IPS-NIHi7 (cell line): ENCODE measurements around the gene JAZF1.

ENCODE experiments used
- DNase-seq: peaks from one replicate; pipeline ENCODE4 v3.0.0; 2012; ENCODE audit warnings: mixed read lengths; ENCODE audit errors: extremely low spot score

The JAZF1 gene

GRCh38 chr7:27967639-27968038, 213.0 kb downstream of the JAZF1 start:
- no peak for DNase-seq

GRCh38 chr7:27966219-27966780, 214.3 kb downstream of the JAZF1 start:
- DNase-seq, result no peak

- no peak for DNase-seq
Measured at GRCh38 chr7:27965650-27966049, 214.9 kb downstream of the JAZF1 start.

- no peak for DNase-seq
Measured at GRCh38 chr7:27964820-27965219, 215.8 kb downstream of the JAZF1 start.

- DNase-seq, result no peak
Measured at GRCh38 chr7:27963056-27963455, 217.5 kb downstream of the JAZF1 start.

- no peak for DNase-seq
Measured at GRCh38 chr7:27962273-27962672, 218.3 kb downstream of the JAZF1 start.

- no peak for DNase-seq
Measured at GRCh38 chr7:27961255-27961654, 219.3 kb downstream of the JAZF1 start.

- no peak for DNase-seq
Measured at GRCh38 chr7:27960415-27960814, 220.2 kb downstream of the JAZF1 start.

- no peak for DNase-seq
Measured at GRCh38 chr7:27958933-27959548, 221.6 kb downstream of the JAZF1 start.

- DNase-seq, result no peak
Measured at GRCh38 chr7:27955596-27955995, 225.0 kb downstream of the JAZF1 start.

GRCh38 chr7:27955011-27955410, 225.6 kb downstream of the JAZF1 start:
- DNase-seq, result no peak

- DNase-seq, result no peak
Measured at GRCh38 chr7:27953777-27954176, 226.8 kb downstream of the JAZF1 start.

- DNase-seq, result no peak
Measured at GRCh38 chr7:27953361-27953760, 227.2 kb downstream of the JAZF1 start.

GRCh38 chr7:27952456-27953285, 227.9 kb downstream of the JAZF1 start:
- no peak for DNase-seq

GRCh38 chr7:27950123-27950522, 230.5 kb downstream of the JAZF1 start:
- DNase-seq, result no peak

GRCh38 chr7:27948861-27949260, 231.7 kb downstream of the JAZF1 start:
- no peak for DNase-seq

GRCh38 chr7:27947586-27948278, 232.9 kb downstream of the JAZF1 start:
- DNase-seq, result no peak

GRCh38 chr7:27946351-27946750, 234.2 kb downstream of the JAZF1 start:
- no peak for DNase-seq

GRCh38 chr7:27945058-27945795, 235.4 kb downstream of the JAZF1 start:
- DNase-seq, result no peak

- no peak for DNase-seq
Measured at GRCh38 chr7:27944643-27945042, 236.0 kb downstream of the JAZF1 start.

- DNase-seq, result no peak
Measured at GRCh38 chr7:27943241-27943640, 237.4 kb downstream of the JAZF1 start.

GRCh38 chr7:27942711-27943110, 237.9 kb downstream of the JAZF1 start:
- no peak for DNase-seq
